Gastrocnemius medialis (tissue), 4 donors: Measurements from ENCODE around the gene NPEPL1.

Source experiments
- POLR2A ChIP-seq, 2 donors: fragments of 450-650 bp; IDR thresholded peaks; one replicate each; pipeline ENCODE4 v1.6.1; 2017; ENCODE audit warnings: antibody characterized with exemption in 2 of 2, mild to moderate bottlenecking in 2 of 2, moderate library complexity in 2 of 2
- TF ChIP-seq, protein P1 (sequence below), 5 experiments: fragments of 450-650 bp in 3 of 5; fragments of 200-600 bp in 2 of 5; sonication (generic) in 2 of 5; IDR thresholded peaks in 4 of 5; conservative IDR thresholded peaks in 1 of 5; 1 replicate in 4 of 5; 2 replicates in 1 of 5; pipeline ENCODE4 v1.5.1; 2016 to 2019; ENCODE audit warnings: antibody characterized with exemption in 5 of 5, mild to moderate bottlenecking in 3 of 5, moderate library complexity in 3 of 5

DNA sequence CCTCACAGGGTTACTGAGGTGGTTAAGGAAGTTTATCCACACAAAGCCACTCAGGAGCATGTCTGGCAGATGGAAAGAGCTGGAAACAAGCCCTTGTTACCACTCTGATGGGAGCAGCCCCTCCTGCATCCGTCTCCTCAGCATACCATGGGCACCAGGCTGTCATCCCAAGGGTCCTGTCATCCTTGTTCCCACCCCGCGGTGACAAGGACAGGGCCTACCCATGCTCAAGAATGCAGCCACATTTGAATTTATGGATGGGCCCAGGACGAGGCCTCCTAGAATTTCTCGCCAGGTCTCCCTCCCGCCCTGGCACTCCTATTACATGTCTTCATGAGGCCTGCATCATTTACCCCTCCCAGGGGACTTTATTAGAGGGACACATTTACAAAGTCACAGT, 60.0 kb downstream of the NPEPL1 start:
- TF ChIP-seq, protein P1, sequence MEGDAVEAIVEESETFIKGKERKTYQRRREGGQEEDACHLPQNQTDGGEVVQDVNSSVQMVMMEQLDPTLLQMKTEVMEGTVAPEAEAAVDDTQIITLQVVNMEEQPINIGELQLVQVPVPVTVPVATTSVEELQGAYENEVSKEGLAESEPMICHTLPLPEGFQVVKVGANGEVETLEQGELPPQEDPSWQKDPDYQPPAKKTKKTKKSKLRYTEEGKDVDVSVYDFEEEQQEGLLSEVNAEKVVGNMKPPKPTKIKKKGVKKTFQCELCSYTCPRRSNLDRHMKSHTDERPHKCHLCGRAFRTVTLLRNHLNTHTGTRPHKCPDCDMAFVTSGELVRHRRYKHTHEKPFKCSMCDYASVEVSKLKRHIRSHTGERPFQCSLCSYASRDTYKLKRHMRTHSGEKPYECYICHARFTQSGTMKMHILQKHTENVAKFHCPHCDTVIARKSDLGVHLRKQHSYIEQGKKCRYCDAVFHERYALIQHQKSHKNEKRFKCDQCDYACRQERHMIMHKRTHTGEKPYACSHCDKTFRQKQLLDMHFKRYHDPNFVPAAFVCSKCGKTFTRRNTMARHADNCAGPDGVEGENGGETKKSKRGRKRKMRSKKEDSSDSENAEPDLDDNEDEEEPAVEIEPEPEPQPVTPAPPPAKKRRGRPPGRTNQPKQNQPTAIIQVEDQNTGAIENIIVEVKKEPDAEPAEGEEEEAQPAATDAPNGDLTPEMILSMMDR (IDR thresholded peaks at IDR 0.05 in 4 of 5, conservative IDR thresholded peaks at IDR 0.05 in 1 of 5) = no peak
- TF ChIP-seq POLR2A (IDR thresholded peaks at IDR 0.05) = no peak
